GM23338 (cell line): ENCODE data around the gene PCGF3.

Source experiments
- CREB1 ChIP-seq: fragments of 250-450 bp; sonication (Bioruptor Pico); IDR thresholded peaks from 2 replicates; pipeline ENCODE4 v1.5.0; 2020; ENCODE audit warnings: low read depth, mild to moderate bottlenecking, moderate library complexity
- EZH2 ChIP-seq: fragments of 200-600 bp; sonication (generic); IDR thresholded peaks from one replicate; pipeline ENCODE4 v1.8.0; 2017; ENCODE audit warnings: antibody characterized with exemption, mild to moderate bottlenecking, low read depth; ENCODE audit not compliant: unreplicated experiment
- EZH2phosphoT487 ChIP-seq: fragments of 200-600 bp; sonication (generic); IDR thresholded peaks from one replicate; pipeline ENCODE4 v1.8.1; 2018; ENCODE audit warnings: antibody characterized with exemption; ENCODE audit not compliant: unreplicated experiment
- JUNB ChIP-seq: IDR thresholded peaks from one replicate; pipeline ENCODE4 v1.6.1; 2016; ENCODE audit warnings: antibody characterized with exemption; ENCODE audit not compliant: unreplicated experiment
- STAT1 ChIP-seq: IDR thresholded peaks from one replicate; pipeline ENCODE4 v1.6.1; 2016; ENCODE audit warnings: antibody characterized with exemption; ENCODE audit not compliant: unreplicated experiment
- TF ChIP-seq, protein P1 (sequence below), 2 experiments: fragments of 200-600 bp in 1 of 2; sonication (generic) in 1 of 2; conservative IDR thresholded peaks; 2 replicates each; pipeline versions ENCODE4 v1.5.1 to v1.6.1; 2016 to 2017; ENCODE audit warnings: antibody characterized with exemption in 2 of 2, low read depth in 2 of 2, mild to moderate bottlenecking in 2 of 2, moderate library complexity in 1 of 2
- TF ChIP-seq, protein P2 (sequence below): IDR thresholded peaks from one replicate; pipeline ENCODE4 v1.6.1; 2018; ENCODE audit warnings: antibody characterized with exemption; ENCODE audit not compliant: unreplicated experiment

- TF ChIP-seq, protein P1, sequence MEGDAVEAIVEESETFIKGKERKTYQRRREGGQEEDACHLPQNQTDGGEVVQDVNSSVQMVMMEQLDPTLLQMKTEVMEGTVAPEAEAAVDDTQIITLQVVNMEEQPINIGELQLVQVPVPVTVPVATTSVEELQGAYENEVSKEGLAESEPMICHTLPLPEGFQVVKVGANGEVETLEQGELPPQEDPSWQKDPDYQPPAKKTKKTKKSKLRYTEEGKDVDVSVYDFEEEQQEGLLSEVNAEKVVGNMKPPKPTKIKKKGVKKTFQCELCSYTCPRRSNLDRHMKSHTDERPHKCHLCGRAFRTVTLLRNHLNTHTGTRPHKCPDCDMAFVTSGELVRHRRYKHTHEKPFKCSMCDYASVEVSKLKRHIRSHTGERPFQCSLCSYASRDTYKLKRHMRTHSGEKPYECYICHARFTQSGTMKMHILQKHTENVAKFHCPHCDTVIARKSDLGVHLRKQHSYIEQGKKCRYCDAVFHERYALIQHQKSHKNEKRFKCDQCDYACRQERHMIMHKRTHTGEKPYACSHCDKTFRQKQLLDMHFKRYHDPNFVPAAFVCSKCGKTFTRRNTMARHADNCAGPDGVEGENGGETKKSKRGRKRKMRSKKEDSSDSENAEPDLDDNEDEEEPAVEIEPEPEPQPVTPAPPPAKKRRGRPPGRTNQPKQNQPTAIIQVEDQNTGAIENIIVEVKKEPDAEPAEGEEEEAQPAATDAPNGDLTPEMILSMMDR (conservative IDR thresholded peaks at IDR 0.05; ENCODE audit: low read depth in 2 of 2): no peak
- TF ChIP-seq EZH2: no peak
- TF ChIP-seq CREB1 (CRISPR knock-in tag): no peak
- TF ChIP-seq, protein P2, sequence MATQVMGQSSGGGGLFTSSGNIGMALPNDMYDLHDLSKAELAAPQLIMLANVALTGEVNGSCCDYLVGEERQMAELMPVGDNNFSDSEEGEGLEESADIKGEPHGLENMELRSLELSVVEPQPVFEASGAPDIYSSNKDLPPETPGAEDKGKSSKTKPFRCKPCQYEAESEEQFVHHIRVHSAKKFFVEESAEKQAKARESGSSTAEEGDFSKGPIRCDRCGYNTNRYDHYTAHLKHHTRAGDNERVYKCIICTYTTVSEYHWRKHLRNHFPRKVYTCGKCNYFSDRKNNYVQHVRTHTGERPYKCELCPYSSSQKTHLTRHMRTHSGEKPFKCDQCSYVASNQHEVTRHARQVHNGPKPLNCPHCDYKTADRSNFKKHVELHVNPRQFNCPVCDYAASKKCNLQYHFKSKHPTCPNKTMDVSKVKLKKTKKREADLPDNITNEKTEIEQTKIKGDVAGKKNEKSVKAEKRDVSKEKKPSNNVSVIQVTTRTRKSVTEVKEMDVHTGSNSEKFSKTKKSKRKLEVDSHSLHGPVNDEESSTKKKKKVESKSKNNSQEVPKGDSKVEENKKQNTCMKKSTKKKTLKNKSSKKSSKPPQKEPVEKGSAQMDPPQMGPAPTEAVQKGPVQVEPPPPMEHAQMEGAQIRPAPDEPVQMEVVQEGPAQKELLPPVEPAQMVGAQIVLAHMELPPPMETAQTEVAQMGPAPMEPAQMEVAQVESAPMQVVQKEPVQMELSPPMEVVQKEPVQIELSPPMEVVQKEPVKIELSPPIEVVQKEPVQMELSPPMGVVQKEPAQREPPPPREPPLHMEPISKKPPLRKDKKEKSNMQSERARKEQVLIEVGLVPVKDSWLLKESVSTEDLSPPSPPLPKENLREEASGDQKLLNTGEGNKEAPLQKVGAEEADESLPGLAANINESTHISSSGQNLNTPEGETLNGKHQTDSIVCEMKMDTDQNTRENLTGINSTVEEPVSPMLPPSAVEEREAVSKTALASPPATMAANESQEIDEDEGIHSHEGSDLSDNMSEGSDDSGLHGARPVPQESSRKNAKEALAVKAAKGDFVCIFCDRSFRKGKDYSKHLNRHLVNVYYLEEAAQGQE: no peak
- TF ChIP-seq EZH2phosphoT487: no peak
- no peak for TF ChIP-seq JUNB
- TF ChIP-seq STAT1: no peak
These were observed 38.7 kb downstream of the PCGF3 start for GRCh38 chr4:744212-744841.
